SK-N-MC (cell line): ENCODE results near the gene SCAF1.

Experiments used
- EZH2 ChIP-seq: fragments of 200-600 bp; sonication (generic); IDR thresholded peaks from one replicate; pipeline ENCODE4 v1.6.1; 2017; ENCODE audit warnings: antibody characterized with exemption
- POLR2AphosphoS5 ChIP-seq: IDR thresholded peaks from 2 replicates; pipeline ENCODE4 v1.6.1; 2012; ENCODE audit warnings: mild to moderate bottlenecking, low read depth, low read length, borderline replicate concordance

DNA sequence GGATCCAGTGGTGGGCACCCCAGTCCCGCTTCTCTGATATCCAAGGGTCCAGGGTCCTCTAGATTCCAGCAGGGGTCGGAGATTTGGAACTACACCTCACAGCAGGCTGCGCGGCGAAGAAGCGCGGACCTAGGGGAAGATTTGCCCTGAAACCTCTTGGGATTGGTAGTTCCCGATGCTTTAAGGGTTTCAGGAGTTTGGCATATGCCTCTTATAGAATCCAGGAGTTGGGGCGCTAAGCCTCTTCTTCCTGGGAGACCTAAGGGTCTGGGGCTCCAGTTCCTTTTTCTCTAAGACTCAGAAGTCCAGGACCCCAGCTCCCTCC lies 24.1 kb downstream of the SCAF1 start:
- TF ChIP-seq EZH2 (no peak), POLR2AphosphoS5 (no peak)
